ENCODE data around the gene TRIB2. TPM values are rescaled to one million over a fixed set of nuclear protein-coding genes. Genes with fewer than 3 reads are reported as not detected.

TRIB2 gene
- total and polyA plus RNA-seq, 8 donors: 4.0 to 66.9 (median 16.1) TPM

- ATAC-seq (no peak), FAIRE-seq (no peak), DNase-seq (no peak)
- Histone ChIP-seq H3K9me3 (no peaks in the 10 kb centered on the region), H3K27ac (no peak overlapping the region), H3K36me3 (no peaks in the 10 kb centered on the region), H3K27me3 (no peaks in the 10 kb centered on the region), H3K4me3 (no peak overlapping the region), H3K4me1 (no peaks in the 10 kb centered on the region)
- 82 to 86% methylated on average over 3 of the region's 3 CpGs for WGBS, 2 donors
- TF ChIP-seq CTCF (IDR thresholded peaks at IDR 0.05): no peak
- intact Hi-C loops (cut with DNase I): no loop called here
These were observed 75.2 kb downstream of the TRIB2 start for GRCh38 chr2:12791906-12792305.

Small RNA genes lying within 50 kb of the gene (microRNA-seq; reads per million reads assigned to microRNA genes)
- 0 reads per million in 2 donors for gene MIR3125

Measured in pancreas (tissue), 10 donors.